HepG2 (cell line): ENCODE measurements around the gene MED19. TPM values are rescaled to one million over a fixed set of nuclear protein-coding genes. Genes with fewer than 3 reads are reported as not detected.

Source experiments
- ATAC-seq: fragments of 200-7000 bp; cut with Tn5 transposase; 3 replicates; pipeline ENCODE4 v1.9.1; 2020; ENCODE audit warnings: mild to moderate bottlenecking, moderate library complexity
- BruUV-seq: library from RNA; stranded (reverse); fragments of 400-500 nt; replicated peaks from 2 replicates; lab custom pipeline; 2021; lab: Mats Ljungman, UMichigan
- CTCF ChIA-PET: fragments of 300-600 bp; formaldehyde crosslinking; extraction: SDS; loops from one replicate; lab custom pipeline; 2021; ENCODE audit warnings: low total read pairs, inconsistent platforms, low intra/inter-chr PET ratio; lab: Yijun Ruan, JAX
- POLR2A ChIA-PET: fragments of 350-600 bp; sonication (Branson Sonifier 250); formaldehyde crosslinking; loops from one replicate; lab custom pipeline; 2020; ENCODE audit warnings: antibody characterized with exemption, inconsistent platforms; lab: Yijun Ruan, JAX
- DNase-seq: peaks from one replicate; pipeline ENCODE4 v3.0.0-alpha.2; 2015; ENCODE audit warnings: low spot score
- FAIRE-seq: peaks from 3 replicates; lab custom pipeline; 2011; peaks lifted over from hg19 to GRCh38; lab: Jason Lieb, UNC
- H2AFZ ChIP-seq: one replicate; pipeline ENCODE4 v1.6.1; 2011; ENCODE audit warnings: low read length, inconsistent platforms
- H3K27ac ChIP-seq: fragments of 300-600 bp; 3 replicates; pipeline ENCODE4 v1.8.0; 2011; ENCODE audit warnings: mixed run types, mild to moderate bottlenecking, mixed read lengths, low read length, inconsistent platforms; ENCODE audit not compliant: insufficient read depth; ENCODE audit errors: extremely low read length
- H3K27me3 ChIP-seq, 2 experiments: fragments of 200-600 bp in 1 of 2; 2 replicates in 1 of 2; 3 replicates in 1 of 2; pipeline versions ENCODE4 v1.6.0 to v1.8.0; 2011; ENCODE audit warnings: low read length in 2 of 2, mild to moderate bottlenecking in 2 of 2, moderate library complexity in 2 of 2, inconsistent platforms in 1 of 2; ENCODE audit not compliant: insufficient read depth in 2 of 2, control insufficient read depth in 1 of 2
- H3K36me3 ChIP-seq, 2 experiments: fragments of 200-600 bp in 1 of 2; replicated peaks in 1 of 2; 2 replicates in 1 of 2; 3 replicates in 1 of 2; pipeline versions ENCODE4 v1.5.1 to v1.8.0; 2011; ENCODE audit warnings: low read length in 2 of 2, inconsistent platforms in 1 of 2; ENCODE audit not compliant: insufficient read depth in 2 of 2, control insufficient read depth in 1 of 2
- H3K4me1 ChIP-seq: 2 replicates; pipeline ENCODE4 v1.5.1; 2012; ENCODE audit warnings: low read length, inconsistent platforms; ENCODE audit not compliant: insufficient read depth
- H3K4me2 ChIP-seq: 2 replicates; pipeline ENCODE4 v1.6.0; 2011; ENCODE audit warnings: low read depth, low read length, inconsistent platforms
- H3K4me3 ChIP-seq, 3 experiments: fragments of 200-600 bp in 1 of 3; sonication (generic), shearing (Covaris generic) in 1 of 3; replicated peaks in 1 of 3; 2 replicates each; pipeline ENCODE4 v1.5.1; 2011 to 2016; ENCODE audit warnings: low read length in 3 of 3, inconsistent platforms in 2 of 3, low read depth in 2 of 3, mild to moderate bottlenecking in 2 of 3, control low read depth in 1 of 3, mixed read lengths in 1 of 3; ENCODE audit not compliant: insufficient read depth in 1 of 3
- H3K79me2 ChIP-seq: one replicate; pipeline ENCODE4 v1.6.1; 2011; ENCODE audit warnings: low read length, inconsistent platforms; ENCODE audit not compliant: insufficient read depth
- H3K9ac ChIP-seq: 2 replicates; pipeline ENCODE4 v1.6.0; 2011; ENCODE audit warnings: mild to moderate bottlenecking, low read depth, low read length, inconsistent platforms; ENCODE audit not compliant: insufficient read depth
- H3K9me3 ChIP-seq: 2 replicates; pipeline ENCODE4 v1.5.1; 2012; ENCODE audit warnings: mild to moderate bottlenecking, low read length
- H4K20me1 ChIP-seq: 2 replicates; pipeline ENCODE4 v1.6.0; 2011; ENCODE audit warnings: inconsistent platforms, mild to moderate bottlenecking, low read length, moderate library complexity; ENCODE audit not compliant: insufficient read depth
- AHDC1 ChIP-seq: sonication (generic); formaldehyde crosslinking; IDR thresholded peaks from 2 replicates; pipeline ENCODE4 v1.5.1; 2020; ENCODE audit warnings: mild to moderate bottlenecking, missing genetic modification reagents, borderline replicate concordance
- BCL6 ChIP-seq: IDR thresholded peaks from 2 replicates; pipeline ENCODE4 v1.6.1; 2016; ENCODE audit warnings: missing genetic modification reagents, missing compliant biosample characterization
- FOXA1 ChIP-seq, 2 experiments: fragments of 450-650 bp in 1 of 2; sonication (generic) in 1 of 2; formaldehyde crosslinking in 1 of 2; IDR thresholded peaks; 2 replicates each; pipeline versions ENCODE4 v1.4.0 to v1.6.1; 2016 to 2020; ENCODE audit warnings: missing genetic modification reagents in 1 of 2
- FOXP1 ChIP-seq, 2 experiments: fragments of 450-650 bp in 1 of 2; IDR thresholded peaks; 2 replicates each; pipeline ENCODE4 v1.6.1; 2017 to 2018; ENCODE audit warnings: antibody characterized with exemption in 1 of 2
- LCORL ChIP-seq, 2 experiments: fragments of 450-650 bp in 1 of 2; sonication (generic) in 1 of 2; formaldehyde crosslinking in 1 of 2; IDR thresholded peaks; 2 replicates each; pipeline versions ENCODE4 v1.5.0 to v1.6.1; 2017 to 2020; ENCODE audit warnings: antibody characterized with exemption in 1 of 2, missing genetic modification reagents in 1 of 2
- MEIS1 ChIP-seq: sonication (generic); formaldehyde crosslinking; IDR thresholded peaks from 2 replicates; pipeline ENCODE4 v1.9.0; 2021; ENCODE audit warnings: mild to moderate bottlenecking, missing genetic modification reagents, moderate library complexity, borderline replicate concordance
- MIXL1 ChIP-seq: IDR thresholded peaks from 2 replicates; pipeline ENCODE4 v1.6.1; 2016
- NCOA2 ChIP-seq: sonication (generic); formaldehyde crosslinking; IDR thresholded peaks from 2 replicates; pipeline ENCODE4 v1.8.0; 2022; ENCODE audit warnings: inconsistent platforms
- NR2F6 ChIP-seq, 2 experiments: IDR thresholded peaks; 2 replicates each; pipeline ENCODE4 v1.6.1; 2016; ENCODE audit warnings: antibody characterized with exemption in 1 of 2, mild to moderate bottlenecking in 1 of 2
- PAX8 ChIP-seq: sonication (generic); formaldehyde crosslinking; IDR thresholded peaks from 2 replicates; pipeline ENCODE4 v1.8.0; 2022; ENCODE audit warnings: mild to moderate bottlenecking, missing genetic modification reagents, borderline replicate concordance
- RCOR2 ChIP-seq: IDR thresholded peaks from 2 replicates; pipeline ENCODE4 v1.6.1; 2016; ENCODE audit warnings: missing biosample characterization, missing genetic modification reagents
- SOX13 ChIP-seq, 3 experiments: fragments of 450-650 bp in 1 of 3; sonication (generic) in 1 of 3; formaldehyde crosslinking in 1 of 3; IDR thresholded peaks in 2 of 3; conservative IDR thresholded peaks in 1 of 3; 2 replicates each; pipeline versions ENCODE4 v1.5.0 to v1.6.1; 2016 to 2020; ENCODE audit warnings: antibody characterized with exemption in 1 of 3, mild to moderate bottlenecking in 1 of 3, missing compliant biosample characterization in 1 of 3, missing genetic modification reagents in 1 of 3, moderate library complexity in 1 of 3
- TCF7 ChIP-seq: sonication (generic); IDR thresholded peaks from 2 replicates; pipeline ENCODE4 v1.6.1; 2016; ENCODE audit warnings: antibody characterized with exemption, low read depth
- ZMYM2 ChIP-seq: sonication (generic); formaldehyde crosslinking; IDR thresholded peaks from 2 replicates; pipeline ENCODE4 v1.8.0; 2022; ENCODE audit warnings: mild to moderate bottlenecking, missing genetic modification reagents
- ZMYM3 ChIP-seq: sonication (generic); formaldehyde crosslinking; IDR thresholded peaks from 2 replicates; pipeline ENCODE4 v1.5.1; 2020; ENCODE audit warnings: mild to moderate bottlenecking, missing genetic modification reagents
- WGBS: methylation state at CpG from one replicate; pipeline ENCODE4 v1.1.6; 2017; ENCODE audit warnings: low lambda C conversion rate; 5-methylcytosine and 5-hydroxymethylcytosine counted together
- in situ Hi-C: cut with HindIII; loops from 2 replicates; pipeline ENCODE4 v1.10.0; 2017; ENCODE audit warnings: low pct_unique_long_range_greater_than_20kb; ENCODE audit not compliant: extremely low pct_ligation_motif_present
- intact Hi-C: fragments of 100-400 bp; cut with micrococcal nuclease; formaldehyde crosslinking; loops from one replicate; pipeline ENCODE4 v1.10.0; 2022; ENCODE audit not compliant: unreplicated experiment
- polyA plus RNA-seq, 8 experiments: library from polyadenylated mRNA; depleted of rRNA in 3 of 8; stranded (reverse) in 7 of 8; unstranded in 1 of 8; fragments of >200 nt; fragmentation: Illumina TruSeq in 4 of 8; extraction: Trizol in 4 of 8; gene quantifications; 2 replicates each; pipeline versions ENCODE4 v1.2.1 to v1.2.3, GENCODE V29; 2011 to 2016; ENCODE audit warnings: low read depth in 4 of 8, missing spikeins in 1 of 8, mixed read lengths in 1 of 8; ENCODE audit not compliant: insufficient read depth in 1 of 8
- total RNA-seq, 5 experiments: library from RNA; depleted of rRNA; stranded (reverse); fragments of >200 nt; fragmentation: Illumina TruSeq; extraction: Trizol; gene quantifications; 2 replicates each; pipeline ENCODE4 v1.2.3, GENCODE V29; 2016; ENCODE audit warnings: low read depth in 1 of 5
- TF ChIP-seq, protein P1 (sequence below): sonication (generic); formaldehyde crosslinking; IDR thresholded peaks from 2 replicates; pipeline ENCODE4 v1.5.0; 2020; ENCODE audit warnings: mild to moderate bottlenecking, missing genetic modification reagents, borderline replicate concordance

The MED19 gene
- total and polyA plus RNA-seq, 2 of the 13 experiments (the other 11 are each of a cell fraction or from before 2014, with no cell fraction given): 12.9 to 13.8 TPM

DNA sequence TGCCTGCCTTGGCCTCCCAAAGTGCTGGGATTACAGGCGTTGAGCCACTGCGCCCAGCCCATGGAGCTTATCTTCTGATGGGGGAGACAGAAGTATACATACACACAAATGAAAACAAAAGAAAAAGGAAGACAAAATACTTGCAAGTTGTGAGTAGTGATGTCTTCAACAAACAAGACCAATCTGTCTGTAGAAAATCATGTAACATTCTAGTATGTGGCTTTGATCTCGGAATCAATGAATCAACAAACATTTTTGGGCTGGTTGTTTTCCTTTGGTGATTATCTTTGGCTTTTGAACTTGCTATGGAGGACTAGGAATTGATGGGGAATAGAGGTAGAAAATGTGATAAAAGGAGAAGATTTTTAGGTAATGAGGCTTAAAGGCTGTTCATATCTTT is 46.2 kb upstream of the MED19 start:
- POLR2A ChIA-PET: interaction anchor here (1.1 to 1.6 kb wide), 2 partner anchors 21 to 41 kb away, joined by 3 to 5 read pairs; no protein-coding TSS in a partner anchor
- TF ChIP-seq FOXP1 (IDR thresholded peaks at IDR 0.05): no peak
- TF ChIP-seq FOXP1 (CRISPR knock-in tag; IDR thresholded peaks at IDR 0.05): peak; percentile 70
- TF ChIP-seq ZMYM2: peak; percentile 27; the same call in 1 of the 2 replicates
- TF ChIP-seq TCF7: peak; percentile 76
- TF ChIP-seq LCORL (IDR thresholded peaks at IDR 0.05): peak; percentile 77; the same call in 1 of the 2 replicates
- TF ChIP-seq LCORL (CRISPR knock-in tag; IDR thresholded peaks at IDR 0.05): no peak
- no peak for TF ChIP-seq MEIS1 (CRISPR knock-in tag)
- peak; percentile 31; the same call in 1 of the 2 replicates for TF ChIP-seq NR2F6 (IDR thresholded peaks at IDR 0.05)
- no peak for TF ChIP-seq NR2F6 (CRISPR knock-in tag; IDR thresholded peaks at IDR 0.05)
- TF ChIP-seq AHDC1 (CRISPR knock-in tag): peak; percentile 62; the same call in 1 of the 2 replicates
- TF ChIP-seq RCOR2: 0 out of 2 replicates have a peak, but pooled peaks have one; percentile 21
- TF ChIP-seq PAX8 (CRISPR knock-in tag): no peak
- TF ChIP-seq, protein P1, sequence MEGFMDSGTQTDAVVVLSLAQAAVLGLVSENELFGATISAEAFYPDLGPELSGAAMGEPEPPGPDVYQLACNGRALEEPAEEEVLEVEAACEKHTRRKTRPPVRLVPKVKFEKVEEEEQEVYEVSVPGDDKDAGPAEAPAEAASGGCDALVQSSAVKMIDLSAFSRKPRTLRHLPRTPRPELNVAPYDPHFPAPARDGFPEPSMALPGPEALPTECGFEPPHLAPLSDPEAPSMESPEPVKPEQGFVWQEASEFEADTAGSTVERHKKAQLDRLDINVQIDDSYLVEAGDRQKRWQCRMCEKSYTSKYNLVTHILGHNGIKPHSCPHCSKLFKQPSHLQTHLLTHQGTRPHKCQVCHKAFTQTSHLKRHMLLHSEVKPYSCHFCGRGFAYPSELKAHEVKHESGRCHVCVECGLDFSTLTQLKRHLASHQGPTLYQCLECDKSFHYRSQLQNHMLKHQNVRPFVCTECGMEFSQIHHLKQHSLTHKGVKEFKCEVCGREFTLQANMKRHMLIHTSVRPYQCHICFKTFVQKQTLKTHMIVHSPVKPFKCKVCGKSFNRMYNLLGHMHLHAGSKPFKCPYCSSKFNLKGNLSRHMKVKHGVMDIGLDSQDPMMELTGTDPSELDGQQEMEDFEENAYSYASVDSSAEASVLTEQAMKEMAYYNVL (CRISPR knock-in tag): peak; percentile 39; the same call in 1 of the 2 replicates
- TF ChIP-seq MIXL1 (CRISPR knock-in tag): 0 out of 2 replicates have a peak, but pooled peaks have one; percentile 40
- TF ChIP-seq ZMYM3: peak; percentile 65; the same call in 1 of the 2 replicates
- 0 out of 2 replicates have a peak, but pooled peaks have one; percentile 36 for TF ChIP-seq NCOA2
- peak; percentile 64 for TF ChIP-seq BCL6
- TF ChIP-seq SOX13 (IDR thresholded peaks at IDR 0.05): no peak
- peak in 1 of 2 experiments; percentile 82; a peak in 2 of 4 replicates for TF ChIP-seq SOX13 (CRISPR knock-in tag; conservative IDR thresholded peaks at IDR 0.05 in 1 of 2, IDR thresholded peaks at IDR 0.05 in 1 of 2)
- 0 out of 2 replicates have a peak, but pooled peaks have one; percentile 24 for TF ChIP-seq FOXA1 (IDR thresholded peaks at IDR 0.05)
- TF ChIP-seq FOXA1 (CRISPR knock-in tag; IDR thresholded peaks at IDR 0.05): no peak

More for the DNA sequence above, 46.2 kb upstream of the MED19 start:
- Histone ChIP-seq H3K4me2 (no peak overlapping the region), H3K27me3 (no peaks in the 10 kb centered on the region; a peak in 1 of 5 replicates), H3K9me3 (no peaks in the 10 kb centered on the region), H4K20me1 (no peaks in the 10 kb centered on the region), H3K9ac (no peak overlapping the region), H3K36me3 (no peaks in the 10 kb centered on the region; a peak in 1 of 5 replicates), H3K27ac (peak overlapping the region; percentile 28), H3K4me3 (no peak overlapping the region), H3K4me1 (peaks cover 38% of the 10 kb centered on the region), H2AFZ (no peak overlapping the region), H3K79me2 (peaks cover 18% of the 10 kb centered on the region)
- ATAC-seq (peak; percentile 27), FAIRE-seq (no peak), DNase-seq (peak; percentile 61)
- CTCF ChIA-PET: interaction anchor here (2.8 kb wide), 1 partner anchor 43 kb away, joined by 9 read pairs; no protein-coding TSS in a partner anchor
- BruUV-seq: no TSS peak
- intact Hi-C loops: no loop called here
- 10% methylated on average over 3 of the region's 3 CpGs for WGBS
- in situ Hi-C loops: no loop called here
